Measurements from ENCODE around the gene DPYSL4. TPM values are rescaled to one million over a fixed set of nuclear protein-coding genes. Genes with fewer than 3 reads are reported as not detected.

The DPYSL4 gene
- total and polyA plus RNA-seq, 2 of the 13 experiments (the other 11 are each of a cell fraction or from before 2014, with no cell fraction given), result 0.84 to 1.2 TPM

DNA sequence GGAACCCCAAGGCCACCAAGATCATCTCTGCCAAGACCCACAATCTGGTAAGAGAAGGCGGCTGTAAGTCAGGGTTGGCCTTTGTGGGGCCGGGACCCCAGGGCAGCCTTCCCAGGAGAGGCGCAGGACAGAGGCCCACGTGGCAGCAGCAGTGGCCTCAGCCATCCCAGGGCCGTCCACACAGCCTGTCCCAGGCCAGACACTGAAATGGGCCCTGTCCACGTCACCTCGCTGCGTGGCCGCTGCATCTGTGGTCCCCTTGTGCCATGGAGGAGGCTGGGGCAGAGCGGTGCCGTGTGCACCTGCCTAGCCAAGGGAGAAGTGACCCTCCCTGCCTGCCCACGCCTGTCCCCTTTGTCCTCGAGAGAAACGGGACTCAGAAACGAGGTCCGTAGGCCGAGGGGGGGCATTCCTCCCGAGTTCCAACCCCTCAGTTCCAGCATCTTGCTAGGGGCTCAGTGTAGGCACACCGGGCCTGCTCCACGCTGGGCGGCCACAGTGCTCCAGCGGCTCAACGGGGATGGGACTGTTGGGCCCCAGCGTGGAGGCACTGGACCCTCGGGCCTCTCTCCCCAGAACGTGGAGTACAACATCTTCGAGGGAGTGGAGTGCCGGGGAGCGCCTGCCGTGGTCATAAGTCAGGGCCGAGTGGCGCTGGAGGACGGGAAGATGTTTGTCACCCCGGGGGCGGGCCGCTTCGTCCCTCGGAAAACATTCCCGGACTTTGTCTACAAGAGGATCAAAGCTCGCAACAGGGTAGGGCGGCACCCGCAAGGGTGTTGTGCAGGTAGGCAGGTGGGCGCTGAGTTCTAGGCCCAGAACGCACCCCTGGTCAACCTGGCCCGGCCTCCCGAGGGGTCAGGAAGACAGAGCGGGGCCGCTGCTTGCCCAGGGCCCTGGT is 15.6 kb downstream of the DPYSL4 start (continued):
- TF ChIP-seq ZBTB46 (CRISPR knock-in tag; IDR thresholded peaks at IDR 0.05; ENCODE audit: borderline replicate concordance), result no peak
- TF ChIP-seq ZNF33B (CRISPR knock-in tag; IDR thresholded peaks at IDR 0.05), result no peak
- no peak for TF ChIP-seq RELA (CRISPR knock-in tag; IDR thresholded peaks at IDR 0.05)
- TF ChIP-seq KMT2B (CRISPR knock-in tag; IDR thresholded peaks at IDR 0.05), result no peak
- TF ChIP-seq, protein P1, sequence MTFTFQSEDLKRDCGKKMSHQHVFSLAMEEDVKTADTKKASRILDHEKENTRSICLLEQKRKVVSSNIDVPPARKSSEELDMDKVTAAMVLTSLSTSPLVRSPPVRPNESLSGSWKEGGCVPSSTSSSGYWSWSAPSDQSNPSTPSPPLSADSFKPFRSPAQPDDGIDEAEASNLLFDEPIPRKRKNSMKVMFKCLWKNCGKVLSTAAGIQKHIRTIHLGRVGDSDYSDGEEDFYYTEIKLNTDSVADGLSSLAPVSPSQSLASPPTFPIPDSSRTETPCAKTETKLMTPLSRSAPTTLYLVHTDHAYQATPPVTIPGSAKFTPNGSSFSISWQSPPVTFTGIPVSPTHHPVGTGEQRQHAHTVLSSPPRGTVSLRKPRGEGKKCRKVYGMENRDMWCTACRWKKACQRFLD (CRISPR knock-in tag; IDR thresholded peaks at IDR 0.05; ENCODE audit: borderline replicate concordance), result no peak
- TF ChIP-seq ZNF615 (CRISPR knock-in tag; IDR thresholded peaks at IDR 0.05; ENCODE audit: borderline replicate concordance), result no peak
- TF ChIP-seq ZNF276 (CRISPR knock-in tag; IDR thresholded peaks at IDR 0.05; ENCODE audit: low read depth), result no peak
- 0 out of 2 replicates have a peak, but pooled peaks have one; percentile 4 for TF ChIP-seq HNF4A (CRISPR knock-in tag; IDR thresholded peaks at IDR 0.05)
- TF ChIP-seq NCOA1 (CRISPR knock-in tag; IDR thresholded peaks at IDR 0.05), result no peak
- no peak for TF ChIP-seq ZSCAN21 (CRISPR knock-in tag; IDR thresholded peaks at IDR 0.05; ENCODE audit: borderline replicate concordance)
- no peak for TF ChIP-seq RAD21 (CRISPR knock-in tag; IDR thresholded peaks at IDR 0.05)
- no peak for TF ChIP-seq ZC3H13 (CRISPR knock-in tag; IDR thresholded peaks at IDR 0.05)
- no peak for TF ChIP-seq LRRFIP1 (CRISPR knock-in tag; conservative IDR thresholded peaks at IDR 0.05)
- TF ChIP-seq HES4 (CRISPR knock-in tag; IDR thresholded peaks at IDR 0.05; ENCODE audit: borderline replicate concordance), result no peak
- TF ChIP-seq ZNF33A (CRISPR knock-in tag; IDR thresholded peaks at IDR 0.05; ENCODE audit: borderline replicate concordance), result no peak
- 0 out of 2 replicates have a peak, but pooled peaks have one; percentile 24 for TF ChIP-seq ARNT2 (CRISPR knock-in tag; IDR thresholded peaks at IDR 0.05; ENCODE audit: low read depth)
- TF ChIP-seq, protein P2, sequence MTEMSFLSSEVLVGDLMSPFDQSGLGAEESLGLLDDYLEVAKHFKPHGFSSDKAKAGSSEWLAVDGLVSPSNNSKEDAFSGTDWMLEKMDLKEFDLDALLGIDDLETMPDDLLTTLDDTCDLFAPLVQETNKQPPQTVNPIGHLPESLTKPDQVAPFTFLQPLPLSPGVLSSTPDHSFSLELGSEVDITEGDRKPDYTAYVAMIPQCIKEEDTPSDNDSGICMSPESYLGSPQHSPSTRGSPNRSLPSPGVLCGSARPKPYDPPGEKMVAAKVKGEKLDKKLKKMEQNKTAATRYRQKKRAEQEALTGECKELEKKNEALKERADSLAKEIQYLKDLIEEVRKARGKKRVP (CRISPR knock-in tag; IDR thresholded peaks at IDR 0.05), result no peak
